SK-N-SH treated with all-trans-retinoic acid at 6 μM for 48 hours (cell line): ENCODE measurements around the gene TSPAN3.

Experiments
- ATAC-seq: fragments of 200-7000 bp; cut with Tn5 transposase; 3 replicates; pipeline ENCODE4 v1.9.1; 2020; ENCODE audit warnings: mild to moderate bottlenecking, moderate library complexity
- ARNTL ChIP-seq: fragments of 450-650 bp; formaldehyde crosslinking; IDR thresholded peaks from 2 replicates; pipeline ENCODE4 v1.5.0; 2020; ENCODE audit warnings: low read depth, mild to moderate bottlenecking, moderate library complexity, borderline replicate concordance
- CREB5 ChIP-seq: fragments of 250-450 bp; sonication (Bioruptor Pico); IDR thresholded peaks from 2 replicates; pipeline ENCODE4 v1.5.1; 2020; ENCODE audit warnings: low read depth, mild to moderate bottlenecking, moderate library complexity
- ESRRG ChIP-seq: fragments of 250-450 bp; sonication (Bioruptor Pico); IDR thresholded peaks from 2 replicates; pipeline ENCODE4 v1.6.1; 2021; ENCODE audit warnings: mild to moderate bottlenecking
- GLIS3 ChIP-seq: fragments of 250-450 bp; sonication (Bioruptor Pico); IDR thresholded peaks from 2 replicates; pipeline ENCODE4 v1.5.0; 2020; ENCODE audit warnings: mild to moderate bottlenecking, moderate library complexity
- ISL1 ChIP-seq: fragments of 250-450 bp; sonication (Bioruptor Pico); IDR thresholded peaks from 2 replicates; pipeline ENCODE4 v2.1.2; 2022; ENCODE audit warnings: mild to moderate bottlenecking, moderate library complexity
- OSR1 ChIP-seq: fragments of 250-450 bp; sonication (Bioruptor Pico); IDR thresholded peaks from 2 replicates; pipeline ENCODE4 v1.8.0; 2022; ENCODE audit warnings: moderate library complexity, mild to moderate bottlenecking, inconsistent platforms
- PATZ1 ChIP-seq: fragments of 250-450 bp; sonication (Bioruptor Pico); IDR thresholded peaks from 2 replicates; pipeline ENCODE4 v1.8.0; 2020; ENCODE audit warnings: mild to moderate bottlenecking, moderate library complexity, borderline replicate concordance
- POU6F1 ChIP-seq: fragments of 250-450 bp; sonication (Bioruptor Pico); IDR thresholded peaks from 2 replicates; pipeline ENCODE4 v1.8.0; 2021; ENCODE audit warnings: low read depth, mild to moderate bottlenecking, moderate library complexity, borderline replicate concordance
- PPARA ChIP-seq: fragments of 250-450 bp; sonication (Bioruptor Pico); IDR thresholded peaks from 2 replicates; pipeline ENCODE4 v1.5.0; 2020; ENCODE audit warnings: mild to moderate bottlenecking, borderline replicate concordance
- RARB ChIP-seq: fragments of 250-450 bp; sonication (Bioruptor Pico); IDR thresholded peaks from 2 replicates; pipeline ENCODE4 v1.8.0; 2021; ENCODE audit warnings: mild to moderate bottlenecking, moderate library complexity
- SNAI2 ChIP-seq: fragments of 250-450 bp; sonication (Bioruptor Pico); IDR thresholded peaks from 2 replicates; pipeline ENCODE4 v1.5.0; 2020; ENCODE audit warnings: mild to moderate bottlenecking, moderate library complexity
- TCF4 ChIP-seq: fragments of 250-450 bp; sonication (Bioruptor Pico); IDR thresholded peaks from 2 replicates; pipeline ENCODE4 v1.8.0; 2021; ENCODE audit warnings: mild to moderate bottlenecking, moderate library complexity, borderline replicate concordance
- TOX ChIP-seq: fragments of 250-450 bp; sonication (Bioruptor Pico); IDR thresholded peaks from 2 replicates; pipeline ENCODE4 v1.8.0; 2021; ENCODE audit warnings: mild to moderate bottlenecking, moderate library complexity, borderline replicate concordance
- TSHZ2 ChIP-seq: fragments of 250-450 bp; sonication (Bioruptor Pico); IDR thresholded peaks from 2 replicates; pipeline ENCODE4 v1.5.0; 2020; ENCODE audit warnings: mild to moderate bottlenecking, moderate library complexity
- ZC3H10 ChIP-seq: fragments of 250-450 bp; sonication (Bioruptor Pico); IDR thresholded peaks from 2 replicates; pipeline ENCODE4 v1.5.1; 2021; ENCODE audit warnings: mild to moderate bottlenecking, moderate library complexity
- ZFP3 ChIP-seq: fragments of 250-450 bp; sonication (Bioruptor Pico); IDR thresholded peaks from 2 replicates; pipeline ENCODE4 v1.5.0; 2020; ENCODE audit warnings: mild to moderate bottlenecking, moderate library complexity
- ZFP30 ChIP-seq: fragments of 450-650 bp; formaldehyde crosslinking; IDR thresholded peaks from 2 replicates; pipeline ENCODE4 v1.5.0; 2022; ENCODE audit warnings: mild to moderate bottlenecking, moderate library complexity
- ZNF565 ChIP-seq: fragments of 450-650 bp; formaldehyde crosslinking; conservative IDR thresholded peaks from 2 replicates; pipeline ENCODE4 v1.5.0; 2020; ENCODE audit warnings: low read depth, mild to moderate bottlenecking, moderate library complexity

The TSPAN3 gene

GRCh38 chr15:77030928-77031375 lies 40.0 kb downstream of the TSPAN3 start:
- ATAC-seq: no peak

GRCh38 chr15:77030048-77030927 lies 40.6 kb downstream of the TSPAN3 start:
- ATAC-seq: no peak; the same call in 2 of the 3 replicates
- TF ChIP-seq RARB (CRISPR knock-in tag) (no peak), SNAI2 (CRISPR knock-in tag) (no peak), PPARA (CRISPR knock-in tag) (no peak), TSHZ2 (CRISPR knock-in tag) (no peak), POU6F1 (no peak), TOX (CRISPR knock-in tag) (no peak), ISL1 (CRISPR knock-in tag) (no peak), ARNTL (CRISPR knock-in tag) (no peak), TCF4 (CRISPR knock-in tag) (no peak), ZC3H10 (CRISPR knock-in tag) (no peak)

More at GRCh38 chr15:77030928-77031375, 40.0 kb downstream of the TSPAN3 start:
- TF ChIP-seq ZFP30 (no peak), SNAI2 (CRISPR knock-in tag) (no peak), ZNF565 (CRISPR knock-in tag) (no peak), RARB (CRISPR knock-in tag) (no peak), ZFP3 (CRISPR knock-in tag) (no peak), PPARA (CRISPR knock-in tag) (no peak), OSR1 (CRISPR knock-in tag) (no peak), TCF4 (CRISPR knock-in tag) (no peak), PATZ1 (CRISPR knock-in tag) (no peak), ARNTL (CRISPR knock-in tag) (no peak), ISL1 (CRISPR knock-in tag) (no peak), GLIS3 (CRISPR knock-in tag) (no peak), CREB5 (CRISPR knock-in tag) (no peak), POU6F1 (no peak), TSHZ2 (CRISPR knock-in tag) (no peak), ESRRG (CRISPR knock-in tag) (no peak)
